KOPT-K1 (cell line): ENCODE measurements around the gene KMT2B.

Experiments
- H3K27ac ChIP-seq: fragments of 200-600 bp; sonication (generic); 2 replicates; pipeline ENCODE4 v1.5.1; 2016; ENCODE audit warnings: antibody characterized with exemption, mild to moderate bottlenecking, low read depth, low read length; ENCODE audit not compliant: poor library complexity, severe bottlenecking
- H3K36me3 ChIP-seq: fragments of 200-600 bp; sonication (generic); 2 replicates; pipeline ENCODE4 v1.5.1; 2017; ENCODE audit warnings: antibody characterized with exemption, mild to moderate bottlenecking, low read length, moderate library complexity; ENCODE audit not compliant: insufficient read depth
- H3K9me3 ChIP-seq: fragments of 200-600 bp; sonication (generic); 2 replicates; pipeline ENCODE4 v1.5.1; 2017; ENCODE audit warnings: antibody characterized with exemption, low read length, mild to moderate bottlenecking; ENCODE audit not compliant: insufficient read depth, poor library complexity, severe bottlenecking

Gene KMT2B

GRCh38 chr19:35739275-35740107 is 21.7 kb downstream of the KMT2B start:
- no peaks in the 10 kb centered on the region for H3K9me3 ChIP-seq
- H3K27ac ChIP-seq, result peak overlapping the region; percentile 55
- peaks cover 50% of the 10 kb centered on the region for H3K36me3 ChIP-seq

- peak overlapping the region; percentile 55 for H3K27ac ChIP-seq
- H3K36me3 ChIP-seq, result peaks cover 44% of the 10 kb centered on the region
- H3K9me3 ChIP-seq, result no peaks in the 10 kb centered on the region
These were observed 22.3 kb downstream of the KMT2B start for GRCh38 chr19:35740108-35740422.

GRCh38 chr19:35740423-35741202 is 22.8 kb downstream of the KMT2B start:
- Histone ChIP-seq H3K9me3 (no peaks in the 10 kb centered on the region), H3K27ac (peak overlapping the region; percentile 55), H3K36me3 (peaks cover 39% of the 10 kb centered on the region)

GRCh38 chr19:35741203-35741515 is 23.4 kb downstream of the KMT2B start:
- peaks cover 33% of the 10 kb centered on the region for H3K36me3 ChIP-seq
- H3K9me3 ChIP-seq, result no peaks in the 10 kb centered on the region
- H3K27ac ChIP-seq, result peak overlapping the region; percentile 55

GRCh38 chr19:35742121-35742724 is 24.4 kb downstream of the KMT2B start, which contains the start of gene IGFLR1:
Gene IGFLR1 (minus strand): TSS chr19:35742452. CDS start chr19:35741180, 1,272 bp downstream.
- Histone ChIP-seq H3K36me3 (peaks cover 23% of the 10 kb centered on the region), H3K9me3 (no peaks in the 10 kb centered on the region), H3K27ac (peak within 1 kb of the TSS; percentile 30)

GRCh38 chr19:35743640-35744429 is 26.0 kb downstream of the KMT2B start:
- Histone ChIP-seq H3K27ac (no peak overlapping the region), H3K36me3 (peaks cover 6% of the 10 kb centered on the region), H3K9me3 (no peaks in the 10 kb centered on the region)

GRCh38 chr19:35744430-35745327 is 26.9 kb downstream of the KMT2B start:
- H3K9me3 ChIP-seq, result no peaks in the 10 kb centered on the region
- peak overlapping the region; percentile 88 for H3K27ac ChIP-seq
- no peaks in the 10 kb centered on the region for H3K36me3 ChIP-seq

GRCh38 chr19:35745328-35746086 is 27.7 kb downstream of the KMT2B start, which contains the start of the genes PSENEN and U2AF1L4:
Gene PSENEN (plus strand): TSS chr19:35745651. CDS start chr19:35745931, 280 bp downstream.
Gene U2AF1L4 (minus strand): TSS chr19:35745418. CDS start chr19:35745391, 27 bp downstream.
- H3K9me3 ChIP-seq, result no peaks in the 10 kb centered on the region
- H3K36me3 ChIP-seq, result no peaks in the 10 kb centered on the region
- H3K27ac ChIP-seq, result peak within 1 kb of the TSS; percentile 88

GRCh38 chr19:35746087-35746462 is 28.3 kb downstream of the KMT2B start:
- Histone ChIP-seq H3K27ac (peak overlapping the region; percentile 88), H3K36me3 (no peaks in the 10 kb centered on the region), H3K9me3 (no peaks in the 10 kb centered on the region)

GRCh38 chr19:35746531-35746930 is 28.7 kb downstream of the KMT2B start:
- Histone ChIP-seq H3K9me3 (no peaks in the 10 kb centered on the region), H3K27ac (peak overlapping the region; percentile 88), H3K36me3 (no peaks in the 10 kb centered on the region)

GRCh38 chr19:35748106-35749020 is 30.6 kb downstream of the KMT2B start, which contains the start of gene LIN37:
Gene LIN37 (plus strand): TSS chr19:35748576. CDS start chr19:35748725, 149 bp downstream.
- peaks cover 13% of the 10 kb centered on the region; the same call in 1 of the 2 replicates for H3K36me3 ChIP-seq
- peak within 1 kb of the TSS; percentile 66 for H3K27ac ChIP-seq
- H3K9me3 ChIP-seq, result no peaks in the 10 kb centered on the region

GRCh38 chr19:35750167-35750566 is 32.4 kb downstream of the KMT2B start:
- Histone ChIP-seq H3K9me3 (no peaks in the 10 kb centered on the region), H3K36me3 (peaks cover 23% of the 10 kb centered on the region; the same call in 1 of the 2 replicates), H3K27ac (no peak overlapping the region)
